Stimulated activated CD4-positive, alpha-beta T cell treated with anti-CD3 and anti-CD28 coated beads, Interleukin-4, amount 100 ng/mL, for 1 hour (primary cell): ENCODE measurements around the gene ROBO2.

ENCODE experiments used
- DNase-seq: peaks from one replicate; pipeline ENCODE4 v3.0.0-alpha.2; 2020

ROBO2 gene

GRCh38 chr3:77524946-77525682, 485.2 kb downstream of the ROBO2 start:
- DNase-seq, result no peak

GRCh38 chr3:77526573-77527113, 486.7 kb downstream of the ROBO2 start:
- no peak for DNase-seq

GRCh38 chr3:77529522-77529921, 489.6 kb downstream of the ROBO2 start:
- no peak for DNase-seq

GRCh38 chr3:77530870-77531269, 491.0 kb downstream of the ROBO2 start:
- DNase-seq, result no peak

- DNase-seq, result no peak
These were observed 495.2 kb downstream of the ROBO2 start for GRCh38 chr3:77535116-77535515.

GRCh38 chr3:77536038-77536775, 496.3 kb downstream of the ROBO2 start:
- no peak for DNase-seq

GRCh38 chr3:77539014-77539413, 499.1 kb downstream of the ROBO2 start:
- DNase-seq, result no peak

GRCh38 chr3:77539677-77540076, 499.8 kb downstream of the ROBO2 start:
- DNase-seq, result no peak

GRCh38 chr3:77541203-77541922, 501.5 kb downstream of the ROBO2 start:
- DNase-seq, result no peak

GRCh38 chr3:77546246-77546645, 506.3 kb downstream of the ROBO2 start:
- no peak for DNase-seq

GRCh38 chr3:77549034-77549433, 509.1 kb downstream of the ROBO2 start:
- no peak for DNase-seq

GRCh38 chr3:77553240-77553639, 513.3 kb downstream of the ROBO2 start:
- DNase-seq, result no peak

- DNase-seq, result no peak
These were observed 522.2 kb downstream of the ROBO2 start for GRCh38 chr3:77562089-77562488.

- no peak for DNase-seq
These were observed 523.1 kb downstream of the ROBO2 start for GRCh38 chr3:77563012-77563411.

GRCh38 chr3:77566055-77566454, 526.2 kb downstream of the ROBO2 start:
- no peak for DNase-seq

- no peak for DNase-seq
These were observed 532.2 kb downstream of the ROBO2 start for GRCh38 chr3:77571971-77572715.

GRCh38 chr3:77577264-77577663, 537.4 kb downstream of the ROBO2 start:
- DNase-seq, result no peak

- no peak for DNase-seq
These were observed 546.3 kb downstream of the ROBO2 start for GRCh38 chr3:77586216-77586615.

GRCh38 chr3:77588863-77589262, 549.0 kb downstream of the ROBO2 start:
- DNase-seq, result no peak

GRCh38 chr3:77590191-77590590, 550.3 kb downstream of the ROBO2 start:
- no peak for DNase-seq

- DNase-seq, result no peak
These were observed 555.5 kb downstream of the ROBO2 start for GRCh38 chr3:77595371-77595870.

GRCh38 chr3:77599948-77600347, 560.0 kb downstream of the ROBO2 start:
- DNase-seq, result no peak
